ENCODE results near the gene HOXC11.

Gene HOXC11

GRCh38 chr12:53976172-53976822, 3.4 kb downstream of the HOXC11 start:
- DNase-seq (ENCODE audit: extremely low read depth, low read depth): no peak
- TF ChIP-seq CTCF (IDR thresholded peaks at IDR 0.05; ENCODE audit: low read depth, low read length): no peak

- TF ChIP-seq CTCF (IDR thresholded peaks at IDR 0.05; ENCODE audit: low read depth, low read length): no peak
- no peak for DNase-seq (ENCODE audit: extremely low read depth, low read depth)
Measured at GRCh38 chr12:53976823-53977595, 4.1 kb downstream of the HOXC11 start.

GRCh38 chr12:53977596-53978445, 4.9 kb downstream of the HOXC11 start:
- no peak for DNase-seq (ENCODE audit: extremely low read depth, low read depth)

GRCh38 chr12:53978477-53979356, 5.8 kb downstream of the HOXC11 start:
- DNase-seq (ENCODE audit: extremely low read depth, low read depth): no peak
- no peak for TF ChIP-seq CTCF (IDR thresholded peaks at IDR 0.05; ENCODE audit: low read depth, low read length)

More at GRCh38 chr12:53977596-53978445, 4.9 kb downstream of the HOXC11 start:
- no peak for TF ChIP-seq CTCF (IDR thresholded peaks at IDR 0.05; ENCODE audit: low read depth, low read length)

- TF ChIP-seq CTCF (IDR thresholded peaks at IDR 0.05; ENCODE audit: low read depth, low read length): no peak
- DNase-seq (ENCODE audit: extremely low read depth, low read depth): no peak
Measured at GRCh38 chr12:53980104-53980801, 7.3 kb downstream of the HOXC11 start.

GRCh38 chr12:53980802-53981496, 8.0 kb downstream of the HOXC11 start:
- TF ChIP-seq CTCF (IDR thresholded peaks at IDR 0.05; ENCODE audit: low read depth, low read length): no peak
- no peak for DNase-seq (ENCODE audit: extremely low read depth, low read depth)
